SK-N-SH (cell line): ENCODE measurements around the gene LYZ. TPM values are rescaled to one million over a fixed set of nuclear protein-coding genes. Genes with fewer than 3 reads are reported as not detected.

Experiments used
- CTCF ChIA-PET: fragments of 300-600, 350-600 bp; formaldehyde crosslinking; extraction: SDS; loops from one replicate; lab custom pipeline; 2021; lab: Yijun Ruan, JAX
- POLR2A ChIA-PET: fragments of 350-600 bp; sonication (Branson Sonifier 250); formaldehyde crosslinking; extraction: SDS; loops from one replicate; lab custom pipeline; 2020; ENCODE audit warnings: antibody characterized with exemption, inconsistent platforms; lab: Yijun Ruan, JAX
- DNase-seq: peaks from one replicate; pipeline ENCODE4 v3.0.0; 2012
- H2AFZ ChIP-seq: fragments of 200-600 bp; sonication (generic); 2 replicates; pipeline ENCODE4 v1.8.1; 2016; ENCODE audit warnings: antibody characterized with exemption, mild to moderate bottlenecking, low read depth
- H3F3A ChIP-seq: fragments of 200-600 bp; sonication (generic); replicated peaks from 2 replicates; pipeline ENCODE3; 2016; ENCODE audit warnings: antibody characterized with exemption, mild to moderate bottlenecking; ENCODE audit not compliant: insufficient read depth
- H3K27ac ChIP-seq, 2 experiments: fragments of 200-500 bp in 1 of 2; fragments of 200-600 bp in 1 of 2; sonication (Bioruptor generic) in 1 of 2; sonication (generic), shearing (Covaris generic) in 1 of 2; 2 replicates each; pipeline versions ENCODE4 v1.5.1 to v1.6.1; 2014 to 2016; ENCODE audit warnings: low read depth in 2 of 2, inconsistent platforms in 1 of 2, low read length in 1 of 2, mild to moderate bottlenecking in 1 of 2, mixed read lengths in 1 of 2
- H3K27me3 ChIP-seq: fragments of 200-600 bp; sonication (generic), shearing (Covaris generic); 2 replicates; pipeline ENCODE4 v1.6.1; 2016; ENCODE audit warnings: mixed run types; ENCODE audit not compliant: insufficient read depth
- H3K36me3 ChIP-seq, 2 experiments: fragments of 200-500 bp in 1 of 2; fragments of 200-600 bp in 1 of 2; sonication (Bioruptor generic) in 1 of 2; sonication (generic) in 1 of 2; replicated peaks in 1 of 2; 2 replicates each; pipeline versions ENCODE3 to v1.5.1; 2014 to 2016; ENCODE audit warnings: low read length in 1 of 2, mild to moderate bottlenecking in 1 of 2; ENCODE audit not compliant: insufficient read depth in 2 of 2, control insufficient read depth in 1 of 2
- H3K4me1 ChIP-seq, 2 experiments: fragments of 200-500 bp in 1 of 2; fragments of 200-600 bp in 1 of 2; sonication (Bioruptor generic) in 1 of 2; sonication (generic), shearing (Covaris generic) in 1 of 2; 2 replicates each; pipeline versions ENCODE4 v1.5.1 to v1.6.1; 2014 to 2016; ENCODE audit warnings: low read depth in 1 of 2, low read length in 1 of 2, mixed run types in 1 of 2; ENCODE audit not compliant: insufficient read depth in 2 of 2, control insufficient read depth in 1 of 2
- H3K4me2 ChIP-seq: fragments of 200-600 bp; sonication (generic), shearing (Covaris generic); 2 replicates; pipeline ENCODE4 v1.6.1; 2017; ENCODE audit warnings: mixed run types
- H3K4me3 ChIP-seq, 2 experiments: fragments of 200-500 bp in 1 of 2; fragments of 200-600 bp in 1 of 2; sonication (Bioruptor generic) in 1 of 2; sonication (generic), shearing (Covaris generic) in 1 of 2; 2 replicates each; pipeline versions ENCODE4 v1.5.1 to v1.8.1; 2014 to 2016; ENCODE audit warnings: low read depth in 2 of 2, inconsistent platforms in 1 of 2, low read length in 1 of 2, mild to moderate bottlenecking in 1 of 2, mixed read lengths in 1 of 2, moderate library complexity in 1 of 2
- H3K79me2 ChIP-seq: fragments of 200-600 bp; sonication (generic); 2 replicates; pipeline ENCODE4 v1.8.1; 2017; ENCODE audit warnings: mild to moderate bottlenecking; ENCODE audit not compliant: insufficient read depth
- H3K9ac ChIP-seq: fragments of 200-600 bp; sonication (generic); 2 replicates; pipeline ENCODE4 v1.6.1; 2017; ENCODE audit warnings: mixed run types
- H3K9me2 ChIP-seq: fragments of 200-600 bp; sonication (generic); 2 replicates; pipeline ENCODE4 v1.6.1; 2017; ENCODE audit warnings: mixed run types
- H3K9me3 ChIP-seq: fragments of 200-600 bp; sonication (generic); 2 replicates; pipeline ENCODE4 v1.6.1; 2017; ENCODE audit warnings: mixed run types, mild to moderate bottlenecking, moderate library complexity
- H4K20me1 ChIP-seq: fragments of 200-600 bp; sonication (generic); 2 replicates; pipeline ENCODE4 v1.6.1; 2017; ENCODE audit warnings: mild to moderate bottlenecking, mixed run types; ENCODE audit not compliant: insufficient read depth
- CHD2 ChIP-seq: fragments of 150-350 bp; IDR thresholded peaks from 2 replicates; pipeline ENCODE4 v1.6.1; 2018; ENCODE audit warnings: low read length; ENCODE audit not compliant: partially characterized antibody
- GABPA ChIP-seq: IDR thresholded peaks from 2 replicates; pipeline ENCODE4 v1.4.0; 2012; ENCODE audit warnings: low read depth, mild to moderate bottlenecking
- JUND ChIP-seq: IDR thresholded peaks from 2 replicates; pipeline ENCODE4 v1.4.0; 2012
- MAX ChIP-seq: IDR thresholded peaks from 2 replicates; pipeline ENCODE4 v1.4.0; 2012; ENCODE audit warnings: low read depth
- MXI1 ChIP-seq: IDR thresholded peaks from 2 replicates; pipeline ENCODE4 v1.6.1; 2012; ENCODE audit warnings: mild to moderate bottlenecking, low read depth, low read length, improper control_type of control experiment
- NRF1 ChIP-seq: IDR thresholded peaks from 2 replicates; pipeline ENCODE4 v1.6.1; 2012; ENCODE audit warnings: low read depth, mild to moderate bottlenecking, low read length
- PBX3 ChIP-seq: IDR thresholded peaks from 2 replicates; pipeline ENCODE4; 2012
- POLR2AphosphoS5 ChIP-seq: IDR thresholded peaks from 2 replicates; pipeline ENCODE4 v1.6.1; 2012; ENCODE audit warnings: low read depth, low read length
- RCOR1 ChIP-seq: fragments of 150-350 bp; IDR thresholded peaks from 2 replicates; pipeline ENCODE4 v1.6.1; 2017; ENCODE audit warnings: antibody characterized with exemption, low read length
- REST ChIP-seq: IDR thresholded peaks from 2 replicates; pipeline ENCODE4 v1.6.1; 2012; ENCODE audit warnings: mild to moderate bottlenecking, low read depth, low read length, moderate library complexity
- SIN3A ChIP-seq: IDR thresholded peaks from 2 replicates; pipeline ENCODE4 v1.6.1; 2012; ENCODE audit warnings: low read depth, mild to moderate bottlenecking, low read length, moderate library complexity, borderline replicate concordance
- TAF1 ChIP-seq: IDR thresholded peaks from 2 replicates; pipeline ENCODE4 v1.6.1; 2012; ENCODE audit warnings: low read depth, mild to moderate bottlenecking, low read length, moderate library complexity, borderline replicate concordance
- TCF12 ChIP-seq: IDR thresholded peaks from 2 replicates; pipeline ENCODE4 v1.4.0; 2012
- USF2 ChIP-seq: fragments of 150-350 bp; IDR thresholded peaks from 2 replicates; pipeline ENCODE4 v1.6.1; 2017; ENCODE audit warnings: antibody characterized with exemption, low read length, low read depth, borderline replicate concordance
- YY1 ChIP-seq: IDR thresholded peaks from 2 replicates; pipeline ENCODE4 v1.4.0; 2012; ENCODE audit warnings: low read depth, mild to moderate bottlenecking
- ZBTB33 ChIP-seq: IDR thresholded peaks from 2 replicates; pipeline ENCODE4 v1.4.0; 2012; ENCODE audit warnings: low read depth, borderline replicate concordance
- WGBS: methylation state at CpG from one replicate; pipeline ENCODE4 v1.1.6; 2017; ENCODE audit warnings: low lambda C conversion rate; 5-methylcytosine and 5-hydroxymethylcytosine counted together
- polyA plus RNA-seq, 3 experiments: library from polyadenylated mRNA; depleted of rRNA; stranded (reverse); fragments of >200 nt; gene quantifications; 2 replicates each; pipeline ENCODE4 v1.2.3, GENCODE V29; 2012

LYZ gene
- polyA plus RNA-seq, 1 of the 3 experiments (the other 2 are of a cell fraction), result not detected

GRCh38 chr12:69351462-69352236, 3.5 kb downstream of the LYZ start:
- Histone ChIP-seq H2AFZ (no peak overlapping the region), H3F3A (no peaks in the 10 kb centered on the region), H3K4me1 (no peaks in the 10 kb centered on the region), H4K20me1 (no peaks in the 10 kb centered on the region), H3K79me2 (no peaks in the 10 kb centered on the region), H3K36me3 (no peaks in the 10 kb centered on the region), H3K9ac (no peak overlapping the region), H3K9me3 (no peaks in the 10 kb centered on the region), H3K4me3 (no peak overlapping the region), H3K27ac (no peak overlapping the region), H3K9me2 (no peaks in the 10 kb centered on the region), H3K27me3 (no peaks in the 10 kb centered on the region; the same call in 1 of the 2 replicates), H3K4me2 (no peak overlapping the region)
- 44% methylated on average over 2 of the region's 2 CpGs for WGBS
- ChIA-PET POLR2A (no interaction called here), CTCF (interaction anchor here (0.8 to 1.3 kb wide), 3 partner anchors 18 to 219 kb away, joined by 3 to 4 read pairs (median 3); no protein-coding TSS in a partner anchor)
- DNase-seq, result no peak
- TF ChIP-seq MAX (no peak), TCF12 (no peak), REST (no peak), CHD2 (no peak), RCOR1 (no peak), MXI1 (no peak), ZBTB33 (no peak), SIN3A (no peak), GABPA (no peak), NRF1 (no peak), JUND (no peak), PBX3 (no peak), USF2 (no peak), TAF1 (no peak), YY1 (no peak), POLR2AphosphoS5 (no peak)
